ENCODE measurements around the gene TMEM266.
"Not testable (repeated sequence)": the region's sequence is repeated elsewhere in the genome, so short reads cannot be mapped to it uniquely, and the experiment has no call there.

The TMEM266 gene

GRCh38 chr15:76059320-76060117 is at the start of gene TMEM266:
TSS of gene TMEM266 (plus strand) at chr15:76059985. CDS start at chr15:76134264, 74,279 bp downstream.
- no peak for DNase-seq (ENCODE audit: low read depth)

- DNase-seq (ENCODE audit: low read depth), result no peak
Observed at GRCh38 chr15:76010613-76011012, 49.2 kb upstream of the TMEM266 start.

GRCh38 chr15:76011627-76012551 is 47.9 kb upstream of the TMEM266 start, which contains the start of gene NRG4:
TSS of gene NRG4 (minus strand) at chr15:76012424. CDS start at chr15:76011230, 1,194 bp downstream.
- DNase-seq (ENCODE audit: low read depth), result no peak

GRCh38 chr15:76013470-76013869 is 46.3 kb upstream of the TMEM266 start:
- not testable (repeated sequence) for DNase-seq (ENCODE audit: low read depth)

GRCh38 chr15:76024021-76024768 is 35.6 kb upstream of the TMEM266 start:
- no peak for DNase-seq (ENCODE audit: low read depth)

- DNase-seq (ENCODE audit: low read depth), result no peak
Observed at GRCh38 chr15:76032046-76032445, 27.7 kb upstream of the TMEM266 start.

GRCh38 chr15:76033438-76033837 is 26.3 kb upstream of the TMEM266 start:
- no peak for DNase-seq (ENCODE audit: low read depth)

GRCh38 chr15:76034111-76034510 is 25.7 kb upstream of the TMEM266 start:
- DNase-seq (ENCODE audit: low read depth), result no peak

- no peak for DNase-seq (ENCODE audit: low read depth)
Observed at GRCh38 chr15:76035593-76035992, 24.2 kb upstream of the TMEM266 start.

- DNase-seq (ENCODE audit: low read depth), result no peak
Observed at GRCh38 chr15:76038512-76038911, 21.3 kb upstream of the TMEM266 start.

- not testable (repeated sequence) for DNase-seq (ENCODE audit: low read depth)
Observed at GRCh38 chr15:76054201-76054600, 5.6 kb upstream of the TMEM266 start.

GRCh38 chr15:76056931-76057330 is 2.9 kb upstream of the TMEM266 start:
- no peak for DNase-seq (ENCODE audit: low read depth)

GRCh38 chr15:76057332-76058000 is 2.3 kb upstream of the TMEM266 start:
- DNase-seq (ENCODE audit: low read depth), result peak; percentile 27

GRCh38 chr15:76058714-76059319 is 968 bp upstream of the TMEM266 start:
- no peak for DNase-seq (ENCODE audit: low read depth)

- no peak for DNase-seq (ENCODE audit: low read depth)
Observed at GRCh38 chr15:76060118-76060989, 569 bp downstream of the TMEM266 start.

GRCh38 chr15:76061700-76062099 is 1.9 kb downstream of the TMEM266 start:
- no peak for DNase-seq (ENCODE audit: low read depth)

GRCh38 chr15:76062286-76062685 is 2.5 kb downstream of the TMEM266 start:
- DNase-seq (ENCODE audit: low read depth), result no peak

- no peak for DNase-seq (ENCODE audit: low read depth)
Observed at GRCh38 chr15:76064375-76064774, 4.6 kb downstream of the TMEM266 start.

GRCh38 chr15:76065245-76065644 is 5.5 kb downstream of the TMEM266 start:
- no peak for DNase-seq (ENCODE audit: low read depth)

GRCh38 chr15:76065793-76066192 is 6.0 kb downstream of the TMEM266 start:
- DNase-seq (ENCODE audit: low read depth), result no peak
